ENCODE results near the gene SELENOO.

SELENOO gene

DNA sequence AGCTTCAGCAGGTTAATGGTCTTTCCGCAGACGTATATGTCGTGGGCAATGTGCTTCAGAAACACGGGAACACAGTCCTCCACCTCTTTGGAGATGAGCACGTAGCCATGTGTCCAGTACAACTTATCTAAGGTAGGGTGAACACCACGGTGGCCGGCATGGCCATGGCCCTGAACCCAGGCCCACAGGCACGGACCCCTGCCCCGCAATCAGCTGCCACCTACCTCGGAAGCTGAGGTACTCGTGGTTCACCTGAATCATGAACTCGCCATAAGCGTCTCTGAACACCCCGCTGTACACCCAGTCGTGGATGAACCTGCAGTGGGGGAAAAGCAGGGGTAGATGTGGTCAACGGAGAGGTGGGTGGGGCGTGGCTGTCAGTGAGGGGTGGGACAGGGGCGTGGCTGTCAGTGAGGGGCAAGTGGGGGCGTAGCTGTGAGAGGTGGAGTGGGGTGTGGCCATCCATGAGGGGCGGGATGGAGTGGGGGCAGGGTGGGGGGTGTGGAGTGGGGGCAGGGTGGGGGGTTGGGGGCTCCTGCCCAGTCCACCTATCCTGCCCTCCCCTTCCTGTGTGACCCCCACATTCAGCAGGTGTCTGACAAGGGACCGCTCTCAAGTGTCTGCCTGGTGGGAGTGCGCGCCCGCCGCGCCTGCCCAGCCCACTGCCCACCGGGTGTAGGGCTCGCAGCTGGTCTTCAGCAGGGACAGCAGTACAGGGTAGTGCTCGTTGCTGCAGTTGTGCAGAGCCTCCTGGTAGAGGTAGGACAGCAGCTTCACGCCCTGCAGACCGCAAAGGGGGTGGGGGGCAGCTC, 25.5 kb downstream of the SELENOO start:
- DNase-seq (ENCODE audit: extremely low spot score), result no peak
- POLR2A ChIA-PET, result no interaction called here
- TF ChIP-seq, protein P1, sequence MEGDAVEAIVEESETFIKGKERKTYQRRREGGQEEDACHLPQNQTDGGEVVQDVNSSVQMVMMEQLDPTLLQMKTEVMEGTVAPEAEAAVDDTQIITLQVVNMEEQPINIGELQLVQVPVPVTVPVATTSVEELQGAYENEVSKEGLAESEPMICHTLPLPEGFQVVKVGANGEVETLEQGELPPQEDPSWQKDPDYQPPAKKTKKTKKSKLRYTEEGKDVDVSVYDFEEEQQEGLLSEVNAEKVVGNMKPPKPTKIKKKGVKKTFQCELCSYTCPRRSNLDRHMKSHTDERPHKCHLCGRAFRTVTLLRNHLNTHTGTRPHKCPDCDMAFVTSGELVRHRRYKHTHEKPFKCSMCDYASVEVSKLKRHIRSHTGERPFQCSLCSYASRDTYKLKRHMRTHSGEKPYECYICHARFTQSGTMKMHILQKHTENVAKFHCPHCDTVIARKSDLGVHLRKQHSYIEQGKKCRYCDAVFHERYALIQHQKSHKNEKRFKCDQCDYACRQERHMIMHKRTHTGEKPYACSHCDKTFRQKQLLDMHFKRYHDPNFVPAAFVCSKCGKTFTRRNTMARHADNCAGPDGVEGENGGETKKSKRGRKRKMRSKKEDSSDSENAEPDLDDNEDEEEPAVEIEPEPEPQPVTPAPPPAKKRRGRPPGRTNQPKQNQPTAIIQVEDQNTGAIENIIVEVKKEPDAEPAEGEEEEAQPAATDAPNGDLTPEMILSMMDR (IDR thresholded peaks at IDR 0.05; ENCODE audit: control extremely low read depth, extremely low read depth, low read depth, missing control alignments), result no peak
- CTCF ChIA-PET, result interaction anchor here (0.9 to 3.2 kb wide), 3 partner anchors 14 to 50 kb away, joined by 3 to 15 read pairs (median 3); no protein-coding TSS in a partner anchor

DNA sequence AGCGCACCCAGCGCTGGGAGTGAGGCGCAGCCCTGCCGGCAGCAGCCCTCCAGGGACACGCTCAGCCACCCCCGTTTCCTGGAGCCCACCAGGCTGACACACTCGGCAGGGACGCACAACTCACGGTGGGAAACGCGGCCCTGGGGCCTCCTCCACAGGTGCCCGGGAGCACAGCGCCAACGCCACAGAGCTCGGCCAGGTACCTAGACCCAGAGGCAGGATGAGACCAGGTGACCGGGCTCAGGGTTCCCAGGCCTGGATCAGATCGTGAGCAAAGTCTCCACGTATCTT, 26.0 kb downstream of the SELENOO start:
- TF ChIP-seq, protein P1 (IDR thresholded peaks at IDR 0.05; ENCODE audit: control extremely low read depth, extremely low read depth, low read depth, missing control alignments), result no peak
- CTCF ChIA-PET, result interaction anchor here (0.9 to 3.2 kb wide), 2 partner anchors 13 to 17 kb away, joined by 3 to 15 read pairs; no protein-coding TSS in a partner anchor
- POLR2A ChIA-PET, result no interaction called here
- no peak for DNase-seq (ENCODE audit: extremely low spot score)

DNA sequence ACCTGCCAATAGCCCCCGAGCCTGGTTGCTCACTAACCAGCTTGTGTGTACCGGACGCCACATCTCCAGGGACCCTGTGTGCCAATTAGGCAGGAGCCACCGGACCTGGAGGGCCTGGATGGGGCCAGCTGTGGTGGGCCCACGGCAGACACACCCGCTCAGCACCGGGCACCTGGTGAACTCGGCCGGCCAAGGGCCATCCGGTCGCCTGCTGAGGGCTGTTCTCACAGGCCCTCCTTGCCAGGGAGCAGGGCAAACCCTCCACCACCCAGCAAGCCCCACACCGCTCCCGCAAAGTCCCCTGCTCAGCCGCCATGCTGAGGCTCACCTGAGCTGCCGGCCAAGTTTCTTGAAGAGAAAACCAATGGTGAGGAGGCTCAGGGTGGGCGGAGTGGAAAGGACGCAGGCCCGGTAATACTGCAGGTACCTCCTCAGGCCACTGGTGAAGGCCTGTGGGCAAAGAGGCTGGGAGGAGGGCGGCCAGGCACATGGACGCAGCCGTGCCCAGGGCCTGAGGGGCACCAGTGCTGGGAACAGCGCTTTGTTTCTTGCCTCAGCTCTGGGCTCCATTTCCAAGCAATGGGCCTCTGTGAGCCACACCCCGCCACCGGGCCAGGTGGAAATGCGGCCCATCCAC, 26.9 kb downstream of the SELENOO start:
- TF ChIP-seq, protein P1 (IDR thresholded peaks at IDR 0.05; ENCODE audit: control extremely low read depth, extremely low read depth, low read depth, missing control alignments), result no peak
- ChIA-PET POLR2A (no interaction called here), CTCF (interaction anchor here (0.9 to 3.2 kb wide), 2 partner anchors 12 to 16 kb away, joined by 3 to 15 read pairs; no protein-coding TSS in a partner anchor)
- DNase-seq (ENCODE audit: extremely low spot score), result no peak

DNA sequence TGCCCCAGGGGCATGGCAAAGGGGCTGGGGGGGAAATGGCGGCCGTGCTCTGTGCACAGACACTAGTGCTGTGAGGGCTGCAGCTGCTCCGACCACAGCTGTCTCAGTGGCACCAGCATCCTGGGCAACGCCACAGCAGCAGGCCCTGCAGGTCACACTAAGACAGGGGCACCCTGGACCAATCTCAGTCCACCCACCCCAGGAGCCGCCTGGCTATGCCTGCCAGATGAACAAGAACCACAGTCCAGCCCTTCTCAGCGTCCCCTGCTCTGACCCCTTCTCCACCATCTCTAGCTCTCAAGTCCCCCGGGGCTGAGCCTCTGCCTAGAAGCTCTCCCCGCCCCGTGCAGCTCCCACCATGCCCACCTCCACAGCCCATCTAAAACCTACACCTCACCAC, 27.6 kb downstream of the SELENOO start:
- CTCF ChIA-PET, result interaction anchor here (3.2 kb wide), 1 partner anchor 12 kb away, joined by 15 read pairs; no protein-coding TSS in a partner anchor
- POLR2A ChIA-PET, result no interaction called here
- TF ChIP-seq, protein P1 (IDR thresholded peaks at IDR 0.05; ENCODE audit: control extremely low read depth, extremely low read depth, low read depth, missing control alignments), result no peak
- DNase-seq (ENCODE audit: extremely low spot score), result no peak

DNA sequence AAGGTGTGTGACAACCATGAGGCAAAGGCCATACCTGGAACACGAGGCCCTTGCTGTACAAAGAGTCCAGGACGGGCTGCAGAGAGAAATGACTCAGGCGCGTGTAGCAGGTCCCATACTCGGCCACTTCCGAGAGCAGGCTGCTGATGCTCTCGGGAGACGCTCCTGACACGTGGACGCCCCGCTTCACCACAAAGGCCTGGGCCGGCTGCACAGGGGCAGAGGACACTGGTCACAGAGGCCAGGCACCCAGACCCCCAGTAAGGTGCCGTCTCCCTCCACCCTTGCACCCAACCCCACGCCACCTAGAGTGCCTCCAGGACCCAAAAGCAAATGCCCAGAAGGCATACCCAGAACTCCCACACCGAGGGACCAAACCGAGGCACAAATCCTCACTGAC, 28.6 kb downstream of the SELENOO start:
- DNase-seq (ENCODE audit: extremely low spot score), result no peak
- TF ChIP-seq, protein P1 (IDR thresholded peaks at IDR 0.05; ENCODE audit: control extremely low read depth, extremely low read depth, low read depth, missing control alignments), result no peak
- POLR2A ChIA-PET, result no interaction called here
- CTCF ChIA-PET, result interaction anchor here (1.7 to 4.3 kb wide), 2 partner anchors 12 to 98 kb away, joined by 4 to 23 read pairs; no protein-coding TSS in a partner anchor

DNA sequence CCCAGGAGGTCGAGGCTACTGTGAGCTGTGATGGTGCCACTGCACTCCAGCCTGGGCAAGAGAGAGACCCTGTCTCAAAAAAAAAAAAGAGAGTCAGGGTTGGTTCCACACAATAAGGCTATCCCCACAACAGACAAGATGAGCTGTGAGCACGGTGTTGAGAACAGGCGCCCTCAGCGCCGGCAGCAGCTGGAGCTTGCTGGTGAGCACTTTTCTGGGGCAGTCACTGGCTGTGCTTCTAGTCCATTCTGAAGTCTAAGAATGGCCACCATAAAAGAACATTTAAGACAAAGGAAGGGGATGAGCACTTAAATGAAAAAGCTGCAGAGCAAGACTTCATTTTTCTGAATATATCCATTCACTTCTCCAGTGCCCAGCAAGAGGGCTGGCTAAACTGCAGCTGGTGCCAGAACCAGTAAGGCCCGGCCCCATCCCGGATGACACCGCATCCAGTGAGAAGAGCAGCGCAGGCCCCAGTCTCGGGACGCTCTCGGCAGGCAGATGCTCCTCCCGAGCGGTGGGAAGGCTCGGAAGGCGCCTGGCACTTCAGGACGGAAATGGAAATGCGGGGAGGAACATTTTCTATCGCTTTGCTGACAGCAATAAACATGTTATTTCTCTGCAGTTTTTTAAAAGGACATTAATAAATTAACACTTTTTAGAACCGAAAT, 31.8 kb downstream of the SELENOO start:
- ChIA-PET POLR2A (no interaction called here), CTCF (interaction anchor here (1.3 to 4.3 kb wide), 4 partner anchors 9 to 26 kb away, joined by 4 to 23 read pairs (median 4); partner anchors contain the start of gene HDAC10)
- DNase-seq (ENCODE audit: extremely low spot score), result no peak
- TF ChIP-seq, protein P1 (IDR thresholded peaks at IDR 0.05; ENCODE audit: control extremely low read depth, extremely low read depth, low read depth, missing control alignments), result no peak
